ENCODE results near the gene CCDC171.

Gene CCDC171

GRCh38 chr9:16004613-16005012 is 451.8 kb downstream of the CCDC171 start:
- no peak for DNase-seq

- DNase-seq: no peak
These were observed 457.4 kb downstream of the CCDC171 start for GRCh38 chr9:16010221-16010620.

- DNase-seq: no peak
These were observed 459.8 kb downstream of the CCDC171 start for GRCh38 chr9:16012621-16013020.

GRCh38 chr9:16013366-16013765 is 460.5 kb downstream of the CCDC171 start:
- DNase-seq: no peak

DNA sequence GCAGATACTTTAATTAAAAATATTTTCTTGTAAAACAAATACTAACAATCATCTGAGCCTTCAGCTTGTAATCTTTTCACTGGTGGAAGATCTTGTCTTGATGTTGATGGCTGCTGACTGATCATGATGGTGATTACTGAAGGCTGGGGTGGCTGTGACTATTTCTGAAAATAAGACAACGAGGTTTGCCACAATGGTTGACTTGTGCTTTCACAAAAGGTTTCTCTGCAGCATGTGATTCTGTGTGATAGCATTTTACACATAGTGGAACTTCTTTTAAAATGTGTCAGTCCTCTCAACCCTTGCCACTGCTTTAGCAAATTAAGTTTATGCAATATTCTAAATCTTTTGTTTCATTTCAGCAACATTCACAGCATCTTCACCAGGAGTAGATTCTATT is 461.0 kb downstream of the CCDC171 start:
- DNase-seq: no peak

- DNase-seq: no peak
These were observed 469.4 kb downstream of the CCDC171 start for GRCh38 chr9:16022228-16022627.

DNA sequence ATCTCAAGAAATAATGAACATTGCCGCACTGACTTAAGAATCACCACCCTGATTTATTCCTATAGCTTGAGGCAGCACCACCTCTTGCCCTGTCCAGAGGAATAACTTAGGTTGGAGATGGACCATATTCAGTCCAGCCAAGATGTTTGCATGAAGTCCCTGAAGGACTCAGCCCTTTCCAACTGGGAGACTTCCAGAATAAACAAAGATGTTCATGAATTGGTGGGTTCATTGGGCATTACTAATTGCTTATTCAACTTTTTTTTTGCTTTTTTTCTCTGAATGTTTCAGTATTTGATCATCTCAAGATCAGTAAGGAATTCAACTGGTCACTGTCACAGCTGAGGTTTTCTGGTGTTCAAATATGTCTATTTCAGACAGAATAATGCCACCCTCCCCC is 470.6 kb downstream of the CCDC171 start:
- no peak for DNase-seq
